Stimulated activated CD8-positive, alpha-beta memory T cell treated with anti-CD3 and anti-CD28 coated beads, Interleukin-7, amount 100 ng/mL, for 1 hour (primary cell): Measurements from ENCODE around the gene DNASE2.

Source experiments
- DNase-seq, 2 donors: peaks; one replicate each; pipeline ENCODE4 v3.0.0-alpha.2; 2020; ENCODE audit warnings: low read depth in 2 of 2

The DNASE2 gene

GRCh38 chr19:12834566-12834943 lies 46.7 kb downstream of the DNASE2 start, which contains the start of gene RTBDN:
Gene RTBDN, minus strand, starts transcription at chr19:12834579. Its CDS starts 4,600 bp downstream, at chr19:12829979.
- DNase-seq = no peak

DNA sequence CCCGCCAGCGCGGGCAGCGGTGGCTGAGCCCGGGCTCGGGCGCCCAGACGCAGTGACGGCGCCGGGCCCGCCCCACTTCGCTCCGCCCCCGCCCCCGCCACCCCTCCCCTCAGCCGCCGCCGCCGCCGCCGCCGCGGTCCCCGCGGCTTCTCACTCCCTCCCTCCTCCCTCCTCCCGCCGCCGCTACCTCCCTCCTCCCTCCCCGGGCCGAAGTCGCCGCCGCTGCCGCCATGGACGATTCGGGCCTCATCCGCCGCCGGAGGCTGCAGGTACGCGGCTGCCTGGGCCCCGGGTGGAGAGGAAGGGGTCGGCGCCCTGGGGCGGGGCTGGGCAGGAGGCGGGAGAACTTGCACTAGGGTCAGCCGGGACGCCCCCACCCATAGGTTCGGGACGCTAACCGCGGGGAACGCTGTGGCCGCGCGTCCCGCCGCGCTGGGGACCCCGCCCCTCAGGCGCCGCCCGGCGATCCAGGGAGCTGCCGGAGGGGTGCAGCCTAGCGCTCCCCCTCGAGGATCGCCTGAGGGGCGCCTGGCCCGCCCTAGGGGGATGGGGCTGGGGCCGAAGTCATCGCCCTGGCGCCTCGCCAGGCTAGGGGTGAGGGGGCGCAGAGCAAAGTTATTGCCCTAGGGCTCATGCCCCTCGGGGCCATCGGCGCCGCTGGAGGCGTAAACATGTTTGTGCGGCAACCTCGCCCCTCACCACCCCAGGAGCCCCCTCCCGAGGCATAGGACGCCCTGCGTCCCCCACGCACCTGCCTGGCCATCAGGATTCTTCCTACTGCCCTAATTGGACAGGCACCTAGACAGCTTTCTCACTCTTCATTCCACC lies 47.3 kb downstream of the DNASE2 start:
- no peak for DNase-seq

- no peak for DNase-seq
Measured at GRCh38 chr19:12833418-12833737, 47.9 kb downstream of the DNASE2 start.

DNA sequence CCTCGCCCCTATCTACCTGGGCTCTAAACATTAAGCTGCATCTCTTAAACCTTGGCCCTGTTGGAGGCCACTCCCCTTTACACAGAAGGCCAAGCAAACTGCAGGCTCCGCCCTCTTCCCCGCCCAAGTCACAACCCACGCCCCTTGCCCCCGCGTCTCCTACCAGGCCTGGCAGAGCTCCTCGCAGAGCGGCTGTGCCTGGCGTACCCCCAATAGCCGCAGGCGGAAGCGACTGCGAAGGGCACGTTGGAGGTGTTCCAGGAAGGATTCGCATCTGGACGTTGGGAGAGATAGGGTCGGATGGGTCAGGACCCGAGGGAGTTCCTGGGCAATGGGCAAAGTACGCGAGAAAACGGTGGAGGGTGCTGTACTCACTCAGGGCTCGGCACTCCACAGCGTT lies 52.8 kb downstream of the DNASE2 start:
- no peak for DNase-seq

DNA sequence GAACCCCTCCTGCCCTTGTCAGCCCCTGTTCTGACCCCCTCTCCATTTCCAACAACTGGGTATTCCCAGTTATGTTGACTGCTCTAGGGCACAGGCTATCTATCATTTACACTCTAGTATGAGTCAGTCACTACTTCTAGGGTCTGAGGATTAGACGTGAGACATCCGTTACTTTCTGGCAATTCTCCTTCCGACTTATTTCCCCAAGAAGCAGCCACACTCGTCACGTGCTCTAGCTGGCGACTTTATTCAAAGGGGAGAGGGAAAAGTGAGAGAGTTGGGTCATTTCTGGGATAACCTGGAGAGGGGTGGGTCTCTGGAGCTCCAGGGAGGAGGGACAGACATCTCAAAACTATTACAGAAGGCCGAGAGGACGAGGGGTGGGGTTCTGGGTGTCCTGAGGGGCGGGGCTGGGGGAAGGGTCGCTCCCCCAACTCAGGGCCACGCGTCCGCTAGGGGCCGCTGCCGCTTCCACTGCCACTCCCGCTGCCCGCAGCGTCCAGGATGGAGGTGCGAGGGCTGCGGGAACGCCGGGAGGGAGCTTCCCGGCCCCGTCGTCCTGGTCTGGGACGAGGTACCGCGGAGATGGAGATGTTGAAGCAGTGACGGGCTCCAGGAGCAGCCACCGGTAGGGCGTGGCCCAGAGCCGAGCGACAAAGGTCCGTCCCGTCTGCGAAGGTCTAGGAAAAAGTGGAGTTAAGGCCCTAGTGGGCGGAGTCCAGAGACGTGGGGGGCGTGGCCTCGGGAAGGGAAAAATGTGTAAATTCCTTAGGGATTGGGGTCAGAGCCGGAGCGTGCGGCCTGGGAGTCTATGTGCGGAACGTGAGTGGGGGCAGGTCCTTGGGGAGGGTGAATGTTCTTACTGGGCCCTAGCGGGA lies 55.8 kb downstream of the DNASE2 start:
- DNase-seq = no peak
